NCI-H146 treated with DMSO at 0.1 percent for 48 hours (cell line): Measurements from ENCODE around the gene CCN5.
"Not testable (repeated sequence)": the region's sequence is repeated elsewhere in the genome, so short reads cannot be mapped to it uniquely, and the experiment has no call there.

Experiments
- DNase-seq: peaks from one replicate; lab custom pipeline; 2025; ENCODE audit not compliant: unreplicated experiment; lab: John Stamatoyannopoulos, UW

The CCN5 gene

DNA sequence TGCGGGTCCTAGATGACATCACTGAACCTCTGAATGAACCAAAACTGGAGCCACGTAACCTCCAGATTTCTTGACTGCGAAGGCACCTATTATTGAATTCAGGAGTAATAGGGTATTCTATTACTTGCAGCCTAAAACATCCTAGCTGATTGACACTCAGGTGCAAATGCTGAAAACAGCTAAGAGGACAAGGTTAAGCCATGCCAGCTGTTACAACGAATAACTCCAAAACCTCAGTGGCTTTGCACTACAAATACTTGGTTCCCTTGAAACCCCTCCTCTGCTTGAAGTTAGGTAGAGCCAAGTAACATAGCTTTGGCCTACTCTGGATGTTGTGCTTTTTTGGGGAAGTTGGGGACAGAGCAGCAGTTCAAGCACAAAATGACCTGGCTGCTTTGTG, 21.0 kb upstream of the CCN5 start:
- no peak for DNase-seq

DNA sequence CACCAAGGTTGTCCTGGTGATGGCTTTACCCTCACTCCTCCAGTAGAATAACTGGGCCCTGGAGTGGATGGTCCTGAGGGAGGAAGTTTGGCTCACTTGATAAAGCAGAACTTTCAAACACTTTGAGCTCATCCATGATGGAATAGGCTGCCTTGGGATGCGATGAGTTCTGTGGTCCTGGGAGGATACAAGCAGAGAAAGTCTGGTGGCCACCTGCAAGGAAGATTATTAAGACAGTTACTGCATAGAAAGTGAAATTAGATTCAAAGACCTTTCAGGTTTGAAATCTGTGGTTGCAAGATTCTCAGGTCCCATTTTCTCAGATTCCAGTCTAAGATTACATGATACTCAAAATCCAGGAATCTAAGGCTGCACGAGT, 19.9 kb upstream of the CCN5 start:
- no peak for DNase-seq

DNA sequence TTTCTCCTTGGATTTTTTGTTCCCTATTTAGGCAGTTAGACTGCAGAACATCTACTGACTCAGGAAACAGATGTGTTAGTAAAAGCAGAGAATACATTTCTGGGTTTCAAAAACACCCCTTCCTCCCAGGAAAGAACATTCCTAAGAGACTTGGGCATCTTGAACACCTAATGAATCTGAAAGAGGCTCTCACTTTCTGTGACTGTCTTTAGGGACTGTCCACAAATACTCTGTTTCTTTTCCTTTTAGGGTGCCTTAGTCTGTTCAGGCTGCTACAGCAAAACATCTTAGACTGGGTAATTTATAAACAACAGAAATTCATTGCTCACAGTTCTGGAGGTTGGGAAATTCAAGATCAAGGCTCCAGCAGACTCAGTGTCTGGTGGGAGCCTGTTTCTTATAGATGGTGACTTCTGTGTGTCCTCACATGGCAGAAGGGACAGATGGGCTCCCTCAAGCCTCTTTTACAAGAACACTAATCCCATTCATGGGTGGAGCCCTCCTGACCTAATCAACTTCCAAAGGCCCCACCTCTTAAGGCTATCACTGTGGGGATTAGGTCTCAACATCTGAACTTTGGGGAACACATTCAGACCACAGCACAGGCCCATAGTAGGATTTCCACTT, 19.4 kb upstream of the CCN5 start:
- DNase-seq = no peak

DNA sequence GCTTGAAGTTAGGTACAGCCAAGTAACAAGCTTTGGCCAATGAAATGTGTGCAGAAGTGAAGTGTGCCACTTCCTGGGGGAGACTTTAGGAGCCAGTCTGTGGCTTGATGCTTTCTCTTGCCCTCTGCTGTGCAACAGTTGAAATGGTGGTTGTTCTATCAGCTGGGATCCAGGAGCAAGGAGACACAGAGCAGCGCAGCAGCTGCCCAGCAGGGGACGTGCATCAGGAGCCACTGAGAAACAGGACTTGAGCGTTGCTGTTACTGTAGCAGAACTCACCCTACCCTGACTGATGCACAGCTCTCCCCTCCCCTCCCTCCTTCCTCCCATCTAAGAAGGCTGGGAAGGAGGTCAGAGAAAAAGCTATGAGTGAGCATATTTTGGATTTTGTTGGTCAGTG, 18.9 kb upstream of the CCN5 start:
- DNase-seq = no peak

DNA sequence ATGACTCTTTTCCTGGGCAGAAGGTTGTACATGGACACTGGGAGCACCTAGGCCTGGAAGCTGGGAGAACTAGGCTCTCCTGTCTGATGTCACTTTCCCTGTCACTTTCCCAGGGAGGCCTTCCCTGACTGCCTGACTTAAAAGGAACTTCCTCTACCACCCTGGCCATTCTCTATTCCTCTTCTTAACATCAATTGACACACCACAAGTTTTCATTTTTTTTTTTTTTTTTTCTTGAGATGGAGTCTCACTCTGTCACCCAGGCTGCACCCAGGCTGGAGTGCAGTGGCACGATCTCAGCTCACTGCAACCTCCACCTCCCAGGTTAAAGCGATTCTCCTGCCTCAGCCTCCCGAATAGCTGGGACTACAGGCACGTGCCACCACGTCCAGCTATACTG, 18.1 kb upstream of the CCN5 start:
- not testable (repeated sequence) for DNase-seq

DNA sequence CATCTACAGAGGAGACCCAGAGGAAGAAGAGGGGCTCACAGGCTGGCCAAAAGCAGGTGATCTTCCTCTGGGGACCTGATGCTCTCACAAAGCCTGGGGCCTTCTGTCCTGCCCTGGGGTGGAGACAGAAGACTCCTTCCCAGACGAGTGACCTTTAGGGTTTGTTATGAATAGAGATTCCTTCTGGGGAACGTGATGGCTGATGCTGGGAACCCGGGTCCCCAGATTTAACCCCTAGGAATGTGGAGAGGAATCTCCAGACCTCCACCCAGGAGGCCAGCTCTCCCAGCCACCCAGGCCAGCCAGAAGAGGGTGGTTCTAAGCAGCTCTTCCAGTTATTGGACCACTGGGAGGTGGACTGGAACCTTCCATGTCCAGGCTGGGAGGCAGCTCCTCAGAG, 16.8 kb upstream of the CCN5 start:
- DNase-seq = no peak

DNA sequence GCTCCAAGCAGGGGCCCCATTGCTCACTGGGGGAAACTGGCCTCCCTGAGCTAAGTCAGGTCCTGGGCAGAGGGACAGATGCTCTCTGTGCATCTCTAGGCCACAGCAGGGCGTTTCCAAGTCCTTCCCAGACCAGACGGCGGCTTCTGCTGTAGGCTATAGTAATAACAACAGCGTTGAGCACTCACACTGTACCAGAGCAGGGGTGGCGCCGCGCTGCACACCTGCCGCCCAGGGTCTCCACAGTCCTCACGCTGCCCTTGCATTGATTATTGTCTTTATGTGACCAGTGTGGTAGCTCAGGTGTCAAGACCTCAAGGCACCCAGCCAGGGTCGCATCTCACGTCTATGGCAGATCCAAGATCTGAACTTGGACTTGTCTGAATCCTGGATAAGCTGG, 14.9 kb upstream of the CCN5 start:
- DNase-seq = peak; percentile 53

DNA sequence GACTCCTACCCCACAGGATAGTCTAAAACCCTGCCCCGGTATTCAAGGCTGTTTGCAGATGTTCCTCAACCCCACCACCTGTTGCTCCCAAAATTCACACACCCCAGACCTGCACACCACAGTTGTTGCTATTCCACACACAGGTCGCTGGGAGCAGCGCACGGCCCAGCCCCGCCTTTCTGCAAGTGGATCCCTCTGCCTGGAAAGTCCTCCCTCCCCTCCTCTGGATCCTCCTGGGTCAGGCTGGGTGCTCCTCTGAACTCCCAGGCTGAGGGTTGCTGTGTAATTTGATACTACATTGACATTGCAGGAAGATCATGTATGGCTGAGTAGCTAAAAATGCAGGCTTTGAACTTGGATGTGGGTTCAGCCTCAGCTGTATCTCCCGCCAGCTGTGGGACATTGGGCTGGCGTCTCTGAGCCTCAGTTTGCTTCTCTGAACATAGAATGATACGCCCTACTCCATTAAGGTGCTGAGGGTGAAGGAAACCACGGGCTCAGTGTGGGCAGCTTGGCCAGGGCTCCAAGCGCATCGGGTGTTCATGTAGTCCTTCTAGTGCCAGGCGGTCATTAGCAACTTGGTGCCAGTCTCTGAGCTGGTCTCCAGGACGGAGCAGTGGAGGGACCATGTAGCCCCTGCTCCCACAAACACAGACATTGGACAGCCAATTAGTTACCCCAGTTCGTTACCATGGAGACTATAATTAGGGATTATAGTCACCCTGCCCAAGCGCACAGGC, 13.9 kb upstream of the CCN5 start:
- no peak for DNase-seq

DNA sequence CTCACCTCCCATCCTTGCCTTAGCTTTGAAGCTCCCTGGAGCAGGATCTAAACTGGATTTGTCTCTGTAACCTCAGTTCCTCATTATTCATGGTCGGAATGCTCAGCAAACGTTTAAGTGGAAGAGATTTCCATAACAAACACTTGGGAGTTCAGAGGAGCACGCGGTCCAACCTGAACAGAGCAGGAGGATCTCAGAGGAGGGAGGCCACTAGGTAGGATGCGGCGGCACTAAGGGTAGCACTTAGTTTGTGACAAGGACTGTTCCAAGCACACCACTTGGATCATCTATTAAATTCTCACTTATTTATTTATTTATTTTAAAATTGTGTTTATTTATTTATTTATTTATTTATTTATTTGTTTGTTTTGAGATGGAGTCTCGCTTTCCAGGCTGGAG, 13.3 kb upstream of the CCN5 start:
- no peak for DNase-seq

DNA sequence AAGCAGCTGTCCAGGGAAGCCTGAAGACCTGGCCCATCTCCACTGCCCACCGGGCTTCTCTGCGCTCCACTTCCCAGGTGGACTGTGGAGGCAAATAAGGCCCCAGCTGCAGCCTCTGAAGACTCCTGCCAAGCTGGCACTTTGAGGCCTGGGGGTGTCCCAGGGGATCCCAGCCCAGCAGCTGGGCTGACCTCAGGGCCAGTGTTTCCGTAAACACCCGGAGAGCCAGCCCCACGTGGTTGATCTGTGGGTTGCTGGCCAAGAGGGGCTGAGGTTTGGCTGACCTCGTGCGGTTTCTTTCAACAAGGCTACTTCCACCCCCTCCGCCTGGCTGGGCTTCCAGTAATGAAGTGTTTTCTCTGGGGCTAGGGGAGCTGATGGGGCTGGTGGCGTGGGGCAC, 12.4 kb upstream of the CCN5 start:
- DNase-seq = no peak

DNA sequence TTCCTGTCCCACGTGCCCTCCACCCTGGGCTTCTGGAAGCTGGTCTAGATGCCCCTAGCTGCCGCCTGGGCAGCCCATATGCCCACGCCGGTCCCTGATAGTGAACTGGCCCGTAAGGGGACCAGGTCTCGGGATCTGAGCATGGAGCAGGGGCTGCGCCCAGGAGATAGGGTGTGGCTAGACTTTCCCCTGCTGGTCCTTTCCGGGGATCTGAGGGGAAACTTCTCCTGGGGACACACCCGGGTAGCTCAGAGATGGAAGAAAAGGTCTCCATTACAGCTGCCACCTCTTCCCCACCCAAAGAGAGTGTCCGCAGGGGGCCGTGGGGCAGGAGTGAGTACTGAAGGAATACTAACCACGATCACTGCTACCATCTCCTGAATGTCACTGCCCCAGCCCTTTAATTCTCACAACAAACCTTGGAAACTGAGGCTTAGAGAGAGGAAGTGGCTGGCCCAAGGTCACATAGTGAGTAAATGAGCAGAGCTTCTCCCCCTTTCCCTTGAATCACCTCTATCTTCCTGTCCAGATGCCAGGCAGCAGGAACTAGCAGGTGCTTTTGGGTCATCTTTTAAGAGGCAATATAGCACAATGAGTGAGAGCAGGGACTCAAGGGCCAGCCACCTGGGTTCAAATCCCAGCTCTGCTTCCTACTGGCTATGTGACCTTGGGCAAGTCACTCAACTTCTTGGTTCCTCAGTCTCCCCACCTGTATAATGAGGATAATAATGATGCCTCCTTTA, 11.8 kb upstream of the CCN5 start:
- DNase-seq = no peak

DNA sequence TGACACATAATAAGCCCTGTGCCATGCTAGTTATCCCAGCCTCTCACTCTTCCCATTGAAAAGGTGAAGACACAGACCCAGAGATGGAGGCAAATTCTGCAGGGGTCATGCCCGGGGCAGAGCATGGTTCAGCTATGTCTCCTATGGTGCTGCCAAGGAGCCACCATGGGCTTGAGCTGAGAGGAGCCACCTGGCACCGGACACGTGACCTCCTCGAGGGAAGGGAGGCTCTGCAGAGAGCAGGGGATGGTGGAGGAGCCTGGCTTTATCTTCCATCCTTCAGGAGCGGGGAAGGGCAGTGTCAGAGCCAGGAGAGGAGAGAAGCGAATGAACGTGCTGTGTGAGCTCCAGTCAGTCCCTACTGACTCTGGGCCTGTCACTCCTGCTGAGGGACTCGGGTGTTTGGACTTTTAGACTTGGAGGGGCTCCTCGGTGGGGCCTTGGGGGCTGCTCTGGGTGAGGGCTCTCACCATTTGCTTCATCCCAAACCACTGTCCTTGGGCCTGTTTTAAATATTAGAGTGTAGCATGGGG, 11.1 kb upstream of the CCN5 start:
- no peak for DNase-seq

DNA sequence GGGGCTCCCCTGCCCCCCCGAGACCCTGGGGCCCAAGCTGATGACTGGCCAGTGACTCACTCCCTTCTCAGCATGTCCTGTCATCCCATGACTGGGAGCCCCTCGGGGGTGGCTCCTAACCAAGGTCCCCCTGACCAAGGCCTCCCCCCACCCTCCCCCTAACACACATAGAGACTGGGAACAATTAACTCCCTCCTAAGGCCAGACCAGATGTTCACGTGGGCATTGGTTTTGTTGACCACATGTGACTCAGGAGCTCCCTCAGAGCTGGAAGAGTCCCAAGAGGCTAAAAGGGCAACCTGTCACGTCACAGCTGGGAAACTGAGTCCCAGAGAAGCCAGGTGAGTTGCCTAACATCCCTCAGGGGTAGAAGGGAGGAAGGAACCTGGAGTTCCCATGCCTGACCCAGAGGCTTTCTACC, 10.6 kb upstream of the CCN5 start:
- no peak for DNase-seq

DNA sequence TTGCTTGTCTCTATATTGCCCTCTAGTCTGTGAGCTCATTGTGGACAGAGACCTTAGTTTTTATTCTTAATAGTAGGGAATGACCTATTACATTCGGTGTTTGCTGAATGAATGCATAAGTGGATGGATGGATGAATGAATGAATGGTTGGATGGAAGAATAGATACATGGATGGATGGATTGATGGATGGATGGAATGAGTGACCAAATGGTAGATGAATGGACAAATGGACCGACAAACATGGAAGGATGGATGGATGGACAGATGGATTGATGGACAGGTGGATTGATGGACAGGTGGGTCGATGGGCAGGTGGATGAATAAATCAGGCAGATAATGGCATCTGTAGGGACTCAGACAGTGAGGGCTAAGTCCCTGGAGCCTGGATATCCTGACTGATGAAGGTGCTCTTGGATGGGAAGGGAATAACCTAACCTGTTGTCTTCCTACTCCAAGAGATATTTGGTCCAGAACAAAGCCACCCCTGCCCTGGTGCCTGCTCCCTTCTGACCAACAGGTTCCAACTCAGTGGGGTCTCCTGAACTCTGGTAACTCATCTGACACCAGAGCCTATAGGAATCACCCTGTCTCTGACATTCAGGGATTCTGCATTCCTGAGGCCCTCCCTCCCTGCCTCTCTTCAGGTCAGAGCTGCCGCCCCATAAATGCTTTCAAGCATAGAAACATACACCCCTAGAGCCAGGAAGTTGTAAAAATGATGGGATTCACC, 9.6 kb upstream of the CCN5 start:
- no peak for DNase-seq

DNA sequence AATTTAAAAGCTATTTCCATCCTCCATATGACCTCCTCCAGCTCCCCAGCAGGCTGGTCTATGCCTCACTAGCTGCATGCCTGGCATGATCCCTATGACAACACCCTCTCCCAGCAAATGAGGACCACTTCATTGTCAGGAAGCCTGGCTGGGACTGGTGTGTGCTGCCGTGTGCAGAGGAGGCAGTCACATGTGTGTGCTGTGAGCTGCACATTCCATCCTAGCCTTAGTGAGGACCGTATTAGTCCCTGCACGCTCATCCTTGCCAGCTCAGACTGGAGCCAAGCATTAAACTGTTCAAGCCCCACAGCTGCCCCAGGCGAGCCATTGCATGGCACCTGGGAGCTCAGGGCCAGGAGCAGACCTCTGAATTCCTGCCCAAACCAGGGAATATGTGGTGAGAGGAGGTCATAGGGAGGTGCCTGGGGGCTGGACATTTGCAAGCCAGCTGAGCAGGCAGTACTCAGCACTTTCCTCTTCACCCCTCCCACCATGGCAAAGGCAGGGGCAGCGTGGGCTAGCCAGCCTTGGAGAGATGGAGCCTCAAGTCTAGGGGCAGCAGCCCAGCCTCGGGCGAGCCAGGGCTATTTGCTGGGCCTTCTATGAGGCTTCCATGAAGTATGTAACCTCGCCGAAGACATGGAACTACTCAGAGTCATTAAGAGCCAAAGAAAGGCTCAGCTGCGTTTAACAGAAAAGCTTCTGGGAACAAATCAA, 8.7 kb upstream of the CCN5 start:
- DNase-seq = no peak

DNA sequence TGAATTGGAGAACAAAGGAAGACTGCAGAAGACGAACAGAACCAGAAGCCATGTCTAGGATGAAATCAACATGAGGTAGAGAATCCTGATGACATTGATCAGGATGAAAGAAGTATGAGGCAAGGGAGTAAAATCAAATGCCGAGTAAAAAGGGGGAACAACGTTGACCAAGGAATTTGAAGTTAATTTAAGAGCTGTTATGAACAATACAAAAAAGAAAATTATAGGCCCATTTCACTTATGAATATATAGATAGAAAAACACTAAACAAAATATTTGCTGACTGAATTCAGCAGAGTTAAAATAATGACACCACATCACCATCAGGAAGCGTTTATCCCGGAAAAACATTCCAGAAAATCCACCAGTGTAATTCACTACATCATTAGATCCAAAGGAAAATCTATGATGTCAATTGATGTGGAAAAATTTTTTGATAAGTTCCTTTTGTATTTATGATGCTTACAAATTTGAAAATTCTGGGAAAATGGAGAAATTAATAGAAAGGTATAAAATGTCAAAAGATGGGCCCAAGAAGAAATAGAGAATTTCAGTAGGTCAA, 8.1 kb upstream of the CCN5 start:
- DNase-seq = no peak

DNA sequence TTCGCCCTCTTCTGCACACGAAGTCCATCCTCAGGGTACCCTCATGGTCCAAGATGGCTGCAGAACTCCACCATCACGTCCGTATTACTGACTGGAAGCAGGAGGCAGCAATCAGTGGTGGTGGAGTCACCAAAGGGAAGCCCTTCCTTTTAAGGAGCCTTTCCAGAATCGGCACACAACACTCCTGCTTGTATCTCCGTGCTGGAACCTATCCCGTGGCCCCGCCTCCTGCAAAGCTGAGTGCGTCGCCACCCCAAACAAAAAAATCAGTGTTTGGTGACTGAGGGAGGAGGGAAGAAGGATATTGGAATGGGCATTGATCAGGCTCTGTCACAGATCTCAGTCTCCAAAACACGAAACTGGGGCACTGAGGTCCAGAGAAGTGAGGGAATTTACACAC, 5.8 kb upstream of the CCN5 start:
- DNase-seq = no peak

DNA sequence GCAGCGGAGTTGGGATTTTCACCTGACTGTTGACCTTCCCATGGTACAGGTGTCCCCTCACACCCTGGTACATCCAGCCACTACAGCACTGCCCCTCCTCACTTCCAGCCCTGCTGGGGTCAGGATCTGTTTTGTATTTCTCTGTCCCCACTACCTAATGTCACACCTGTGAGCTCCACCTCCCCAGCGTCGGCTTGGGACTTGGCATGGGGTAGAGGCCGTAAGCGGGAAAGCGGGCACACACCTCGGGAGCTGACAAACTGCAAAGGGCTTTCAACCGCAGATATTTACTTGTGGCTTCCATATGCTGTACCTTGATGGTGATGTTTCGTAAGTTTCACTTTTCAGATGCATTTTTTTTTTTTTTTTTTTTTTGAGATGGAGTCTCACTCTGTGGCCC, 5.4 kb upstream of the CCN5 start:
- DNase-seq = no peak

DNA sequence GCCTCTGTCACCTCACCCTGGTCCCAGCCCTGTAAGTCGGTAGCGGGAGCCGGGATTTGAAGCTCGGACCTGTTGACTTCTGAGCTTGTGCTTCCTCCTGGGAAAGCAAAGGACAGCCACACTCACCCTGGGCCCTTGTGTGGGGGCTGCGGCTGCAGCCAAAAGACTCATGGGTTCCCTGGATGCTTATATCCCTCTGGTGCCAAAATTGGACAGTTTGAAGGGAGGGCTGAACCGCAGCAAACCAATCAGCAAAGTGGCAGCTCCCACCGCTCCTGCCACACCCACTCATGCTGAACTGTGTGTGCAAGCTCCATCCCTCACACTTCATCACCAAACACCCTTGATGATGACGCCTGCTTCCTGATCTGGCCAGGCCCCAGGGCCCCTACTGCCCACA, 3.9 kb upstream of the CCN5 start:
- DNase-seq = no peak

DNA sequence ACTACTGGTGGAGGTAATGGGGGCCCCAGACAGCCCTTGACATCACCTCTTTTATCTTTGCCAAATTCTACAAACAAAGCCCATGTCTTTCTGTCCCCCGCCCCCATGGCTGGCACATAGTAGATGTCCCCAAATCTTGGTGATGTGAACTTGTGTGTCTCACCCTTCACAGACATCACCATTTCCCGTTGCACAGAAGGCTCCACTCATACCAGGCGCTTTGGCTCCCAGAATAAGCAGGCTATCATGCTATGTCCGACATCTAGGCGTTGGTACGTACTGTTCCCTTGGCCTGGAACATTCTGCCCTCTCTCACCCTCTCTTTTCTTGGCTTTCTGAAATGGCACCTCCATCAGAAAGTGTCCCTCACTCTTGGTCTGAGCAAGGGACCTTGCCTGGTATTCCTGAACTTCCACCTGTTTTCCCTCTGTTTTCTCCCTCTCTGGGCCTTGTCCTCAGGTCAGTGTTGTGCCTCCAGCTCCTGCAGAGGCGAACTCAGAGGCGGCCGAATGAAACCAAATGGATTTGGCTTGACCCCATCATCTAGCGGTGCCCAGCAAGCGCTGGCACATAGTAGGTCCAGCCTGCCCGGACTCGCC, 968 bp upstream of the CCN5 start:
- no peak for DNase-seq
